SW 1271 (cell line): ENCODE data around the gene ANKS3.
"Not testable (repeated sequence)": the region's sequence is repeated elsewhere in the genome, so short reads cannot be mapped to it uniquely, and the experiment has no call there.

Experiments used
- DNase-seq, 2 experiments: peaks; one replicate each; lab custom pipeline; 2025; lab: John Stamatoyannopoulos, UW

The ANKS3 gene

GRCh38 chr16:4667203-4667963 is 66.7 kb downstream of the ANKS3 start:
- DNase-seq = no peak

GRCh38 chr16:4666537-4667202 is 67.4 kb downstream of the ANKS3 start:
- no peak for DNase-seq

GRCh38 chr16:4664538-4665418 is 69.3 kb downstream of the ANKS3 start:
- no peak for DNase-seq

GRCh38 chr16:4663777-4664465 is 70.2 kb downstream of the ANKS3 start:
- no peak for DNase-seq

GRCh38 chr16:4663465-4663776 is 70.7 kb downstream of the ANKS3 start:
- DNase-seq = no peak

GRCh38 chr16:4661661-4662060 is 72.4 kb downstream of the ANKS3 start:
- no peak for DNase-seq

GRCh38 chr16:4660454-4661007 is 73.5 kb downstream of the ANKS3 start:
- no peak for DNase-seq

- no peak for DNase-seq
These were observed 74.4 kb downstream of the ANKS3 start for GRCh38 chr16:4659363-4660353.

- no peak for DNase-seq
These were observed 77.1 kb downstream of the ANKS3 start for GRCh38 chr16:4656695-4657686.

- no peak for DNase-seq
These were observed 77.8 kb downstream of the ANKS3 start for GRCh38 chr16:4656221-4656620.

- DNase-seq = no peak
These were observed 78.3 kb downstream of the ANKS3 start for GRCh38 chr16:4655801-4656200.

- DNase-seq = no peak
These were observed 79.0 kb downstream of the ANKS3 start for GRCh38 chr16:4654964-4655590.

GRCh38 chr16:4654011-4654963 is 79.8 kb downstream of the ANKS3 start:
- DNase-seq = no peak

GRCh38 chr16:4652561-4652960 is 81.5 kb downstream of the ANKS3 start:
- no peak for DNase-seq

GRCh38 chr16:4651827-4652226 is 82.2 kb downstream of the ANKS3 start:
- no peak for DNase-seq

- not testable (repeated sequence) for DNase-seq
These were observed 83.5 kb downstream of the ANKS3 start for GRCh38 chr16:4650443-4651074.

- DNase-seq = no peak
These were observed 84.2 kb downstream of the ANKS3 start for GRCh38 chr16:4649744-4650442.
